HG02642 (cell line): ENCODE data around the gene OSBPL9.
"Not testable (repeated sequence)": the region's sequence is repeated elsewhere in the genome, so short reads cannot be mapped to it uniquely, and the experiment has no call there.

ENCODE experiments used
- ATAC-seq: cut with Tn5 transposase; IDR thresholded peaks from one replicate; pipeline ENCODE4 v1.9.1; 2021; ENCODE audit warnings: mild to moderate bottlenecking; ENCODE audit not compliant: unreplicated experiment, poor library complexity

The OSBPL9 gene

DNA sequence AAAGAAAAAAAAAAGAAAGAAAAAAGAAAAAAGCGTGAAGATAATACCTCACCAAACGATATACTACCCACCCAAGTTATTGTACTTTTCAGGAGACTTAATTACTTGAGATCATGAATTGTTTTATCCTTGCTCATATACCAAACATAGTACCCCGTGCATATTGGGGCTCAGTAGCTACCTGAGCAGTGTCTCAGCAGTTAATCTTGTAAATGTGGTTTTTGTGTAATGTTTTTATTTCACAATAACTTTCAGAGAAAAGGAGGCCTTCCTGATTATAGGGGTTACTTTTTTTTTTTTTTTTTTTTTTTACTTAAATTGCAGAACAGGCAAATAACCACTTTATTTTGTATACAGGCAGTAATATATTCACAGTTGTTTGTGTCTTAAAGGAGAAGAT lies 80.3 kb downstream of the OSBPL9 start:
- no peak for ATAC-seq

- ATAC-seq = no peak
Observed at GRCh38 chr1:51699391-51699790, 82.5 kb downstream of the OSBPL9 start.

GRCh38 chr1:51701782-51702181 lies 84.9 kb downstream of the OSBPL9 start:
- ATAC-seq = not testable (repeated sequence)

- not testable (repeated sequence) for ATAC-seq
Observed at GRCh38 chr1:51702220-51702619, 85.3 kb downstream of the OSBPL9 start.

- no peak for ATAC-seq
Observed at GRCh38 chr1:51705035-51705434, 88.1 kb downstream of the OSBPL9 start.

- ATAC-seq = no peak
Observed at GRCh38 chr1:51708911-51709760, 92.2 kb downstream of the OSBPL9 start.

DNA sequence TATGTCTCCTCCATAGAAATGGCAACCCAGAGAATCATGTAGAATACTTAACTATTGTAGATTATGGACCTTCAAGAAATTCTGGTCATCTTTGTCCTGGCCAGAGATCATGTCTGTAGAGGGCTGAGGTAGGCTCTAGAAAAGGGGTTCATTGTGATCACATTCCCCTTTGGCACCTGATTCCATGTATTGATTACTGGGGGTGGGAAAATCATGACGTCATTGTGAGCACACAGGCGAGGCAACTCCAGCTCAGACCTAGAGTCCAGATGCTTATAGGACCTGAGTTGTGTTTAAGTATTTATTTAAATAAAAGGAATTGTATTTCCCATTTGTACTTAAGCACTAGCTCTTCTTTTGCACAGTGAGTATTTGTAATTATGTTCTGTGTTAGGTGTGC lies 93.1 kb downstream of the OSBPL9 start:
- no peak for ATAC-seq

DNA sequence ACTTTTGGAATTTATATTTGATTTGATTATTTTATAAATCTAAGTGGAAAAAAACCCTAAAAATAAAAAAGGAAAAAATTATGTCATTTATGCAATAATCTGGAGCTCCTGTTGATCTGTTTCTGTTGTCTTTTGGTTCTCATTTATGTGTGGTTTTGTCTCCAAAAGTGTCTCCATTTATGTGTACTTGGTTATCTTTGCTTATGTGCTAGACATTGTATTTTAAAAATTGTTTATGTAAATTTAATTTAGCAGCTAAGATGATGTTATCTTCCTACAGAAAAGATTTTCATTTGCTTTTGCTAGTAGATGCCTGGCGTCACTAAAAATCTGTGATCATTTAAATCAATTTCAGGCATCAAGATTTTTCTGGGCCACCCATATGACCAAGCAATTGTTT lies 95.7 kb downstream of the OSBPL9 start:
- ATAC-seq = no peak

GRCh38 chr1:51714374-51715019 lies 97.6 kb downstream of the OSBPL9 start:
- no peak for ATAC-seq

GRCh38 chr1:51715369-51715768 lies 98.5 kb downstream of the OSBPL9 start:
- ATAC-seq = no peak

DNA sequence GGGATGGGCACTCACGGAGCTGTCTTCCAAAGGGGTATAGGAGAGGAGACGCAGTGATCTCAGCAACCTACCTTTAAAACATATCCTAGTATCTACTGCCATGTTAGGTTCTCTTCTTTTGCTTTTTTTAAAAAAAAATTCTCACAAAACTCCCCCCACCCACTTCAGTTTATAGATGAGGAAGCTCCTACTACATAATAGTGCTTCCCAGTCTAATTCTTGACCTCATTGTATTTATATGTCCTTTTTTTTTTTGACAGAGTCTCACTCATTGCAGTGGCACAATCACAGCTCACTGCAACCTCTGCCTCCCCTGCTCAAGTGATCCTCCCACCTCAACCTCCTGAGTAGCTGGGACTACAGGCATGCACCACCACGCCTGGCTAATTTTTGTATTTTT lies 99.9 kb downstream of the OSBPL9 start:
- ATAC-seq = no peak

GRCh38 chr1:51717842-51718241 lies 101.0 kb downstream of the OSBPL9 start:
- no peak for ATAC-seq

DNA sequence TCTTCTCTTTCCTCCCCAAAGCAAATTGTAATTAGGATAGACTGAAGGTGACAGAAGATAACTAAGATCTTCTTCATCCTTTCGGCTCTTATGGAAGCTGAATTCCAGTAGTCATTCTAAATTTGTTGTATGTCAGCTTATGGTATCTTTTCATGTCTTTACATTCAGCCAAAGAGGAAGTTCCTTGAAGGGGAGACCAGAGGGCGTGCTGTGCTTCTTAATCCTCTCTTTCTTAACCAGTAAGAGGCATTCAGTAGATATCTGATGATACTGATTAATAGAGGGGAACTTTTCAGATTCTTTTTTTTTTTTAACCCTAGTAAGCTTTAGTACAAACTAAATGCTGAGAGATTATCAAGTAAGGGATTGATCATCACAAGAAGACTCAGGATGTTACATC lies 102.3 kb downstream of the OSBPL9 start:
- ATAC-seq = no peak

- no peak for ATAC-seq
Observed at GRCh38 chr1:51724797-51725196, 107.9 kb downstream of the OSBPL9 start.

DNA sequence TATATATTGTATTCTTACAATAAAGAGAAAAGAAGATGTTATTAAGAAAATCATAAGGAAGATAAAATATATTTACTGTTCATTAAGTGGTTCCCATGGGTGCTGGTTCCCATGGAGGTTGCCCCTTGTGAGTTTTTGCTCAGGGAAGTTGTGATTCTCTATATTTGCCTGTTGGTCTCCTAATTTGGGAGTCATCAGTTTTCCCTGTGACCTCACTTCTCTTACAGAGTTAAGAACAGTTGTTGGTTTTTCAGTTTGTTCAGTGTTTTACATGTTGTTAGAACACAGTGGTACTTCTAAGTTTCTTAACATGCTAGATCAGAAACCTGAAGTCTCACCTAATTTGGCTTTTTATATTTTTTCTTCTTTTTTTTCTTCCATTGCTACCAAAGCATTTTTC lies 109.2 kb downstream of the OSBPL9 start:
- ATAC-seq = no peak

GRCh38 chr1:51726544-51727225 lies 109.8 kb downstream of the OSBPL9 start:
- ATAC-seq = no peak

- no peak for ATAC-seq
Observed at GRCh38 chr1:51727366-51727765, 110.5 kb downstream of the OSBPL9 start.

- ATAC-seq = no peak
Observed at GRCh38 chr1:51728611-51729155, 111.8 kb downstream of the OSBPL9 start.

DNA sequence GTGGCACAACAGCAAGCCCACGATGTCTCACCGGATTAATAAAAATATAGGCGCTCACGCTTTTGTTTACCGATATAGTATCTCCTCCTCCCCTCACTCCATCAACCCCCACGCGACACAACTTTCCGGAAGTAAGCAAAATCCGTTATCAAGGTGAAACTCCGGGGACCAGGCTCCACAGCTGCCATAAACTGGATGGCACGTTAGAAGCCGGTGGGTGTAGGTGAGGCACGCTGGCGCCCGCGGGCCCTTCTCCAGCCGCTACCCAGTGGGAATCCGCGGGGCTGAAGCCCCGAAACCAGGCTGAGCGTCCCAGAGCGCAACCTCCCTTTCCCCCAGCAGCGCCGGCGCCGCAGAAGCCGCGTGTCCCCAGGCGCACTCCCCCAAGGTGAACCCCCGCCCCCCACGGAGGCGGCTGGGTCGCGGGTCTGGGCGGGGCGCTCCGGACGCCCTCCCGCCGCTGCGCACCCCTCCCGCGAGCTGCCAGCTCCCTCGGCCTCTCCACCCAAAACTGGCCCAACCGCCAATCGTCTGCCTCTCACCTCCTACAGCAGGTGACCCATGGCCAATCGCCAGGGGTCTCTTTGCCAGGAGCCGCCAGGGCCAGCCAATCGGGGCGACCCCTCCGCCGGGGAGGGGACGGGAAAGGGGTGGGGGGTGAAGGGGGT lies 112.4 kb downstream of the OSBPL9 start:
- peak; percentile 94 for ATAC-seq

DNA sequence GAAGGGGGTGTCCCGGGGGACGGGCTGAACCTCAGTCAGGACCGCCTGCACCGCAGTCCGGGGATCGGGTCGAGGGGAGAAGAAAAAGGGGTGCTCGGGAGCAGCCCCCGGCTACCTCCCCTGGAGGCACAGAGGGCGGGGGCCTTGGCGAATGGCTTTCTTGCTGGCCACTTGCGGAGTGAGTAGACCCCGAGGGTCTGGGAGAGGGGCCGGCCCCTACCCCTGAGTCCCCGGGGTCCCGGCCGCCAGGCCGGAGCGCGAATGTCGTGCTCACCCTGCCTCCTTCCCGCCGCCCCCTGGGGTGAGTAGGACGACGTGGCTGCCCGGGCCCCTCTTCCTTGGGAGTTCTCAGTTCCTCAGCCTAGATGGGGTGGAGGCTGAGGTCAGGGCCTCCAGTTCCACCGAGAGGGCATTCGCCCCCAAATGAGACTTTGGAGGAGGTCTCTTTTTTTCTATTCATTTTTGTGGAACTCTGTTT lies 113.0 kb downstream of the OSBPL9 start:
- peak; percentile 37 for ATAC-seq
